Thoracic aorta (tissue), 2 donors: ENCODE measurements around the gene OTOP2. TPM values are rescaled to one million over a fixed set of nuclear protein-coding genes. Genes with fewer than 3 reads are reported as not detected.
"Not testable (repeated sequence)": the region's sequence is repeated elsewhere in the genome, so short reads cannot be mapped to it uniquely, and the experiment has no call there.

Experiments
- ATAC-seq: fragments of 150-250 bp; one replicate; pipeline ENCODE4 v1.8.0; 2017; ENCODE audit warnings: low read depth; ENCODE audit not compliant: insufficient number of reproducible peaks, low FRiP score
- DNase-seq: peaks from one replicate; pipeline ENCODE4 v3.0.0-alpha.2; 2020; ENCODE audit warnings: low spot score
- H3K27ac ChIP-seq, 2 donors: fragments of 200-600 bp; sonication (generic); 1 replicate in 1 of 2; 2 replicates in 1 of 2; pipeline ENCODE4 v1.5.1; 2016; ENCODE audit warnings: mild to moderate bottlenecking in 2 of 2, moderate library complexity in 2 of 2
- H3K27me3 ChIP-seq: fragments of 200-600 bp; sonication (generic); replicated peaks from 2 replicates; pipeline ENCODE4 v1.6.0; 2016; ENCODE audit warnings: mild to moderate bottlenecking; ENCODE audit not compliant: insufficient read depth
- H3K36me3 ChIP-seq: fragments of 200-600 bp; sonication (generic); one replicate; pipeline ENCODE4 v1.5.1; 2016
- H3K4me1 ChIP-seq, 2 donors: fragments of 200-600 bp; sonication (generic); 1 replicate in 1 of 2; 2 replicates in 1 of 2; pipeline versions ENCODE4 v1.5.1 to v1.6.0; 2016; ENCODE audit warnings: low read depth in 2 of 2, mild to moderate bottlenecking in 1 of 2; ENCODE audit not compliant: control insufficient read depth in 1 of 2
- H3K4me3 ChIP-seq: fragments of 200-600 bp; sonication (generic); 2 replicates; pipeline ENCODE4 v1.5.1; 2016; ENCODE audit warnings: mild to moderate bottlenecking
- H3K9me3 ChIP-seq: fragments of 200-600 bp; sonication (generic); 2 replicates; pipeline ENCODE4 v1.5.1; 2016
- CTCF ChIP-seq: fragments of 200-600 bp; sonication (generic); IDR thresholded peaks from one replicate; pipeline ENCODE4 v1.5.1; 2019; ENCODE audit warnings: antibody characterized with exemption
- total RNA-seq, 2 donors: library from RNA; depleted of rRNA; stranded (reverse); fragments of >200 nt; gene quantifications; one replicate each; pipeline versions ENCODE4 v1.1.0 to v1.2.3, GENCODE V29; 2016

The OTOP2 gene
- total RNA-seq, 2 donors from 2014 or later, result not detected

GRCh38 chr17:74907012-74907411, 17.1 kb upstream of the OTOP2 start:
- DNase-seq (no peak), ATAC-seq (no peak)
- no peak overlapping the region for H3K4me3 ChIP-seq
- H3K27me3 ChIP-seq, result no peaks in the 10 kb centered on the region
- TF ChIP-seq CTCF, result no peak
- no peaks in the 10 kb centered on the region for H3K36me3 ChIP-seq
- H3K4me1 ChIP-seq, result no peaks in the 10 kb centered on the region
- H3K27ac ChIP-seq, result no peak overlapping the region
- no peaks in the 10 kb centered on the region for H3K9me3 ChIP-seq

DNA sequence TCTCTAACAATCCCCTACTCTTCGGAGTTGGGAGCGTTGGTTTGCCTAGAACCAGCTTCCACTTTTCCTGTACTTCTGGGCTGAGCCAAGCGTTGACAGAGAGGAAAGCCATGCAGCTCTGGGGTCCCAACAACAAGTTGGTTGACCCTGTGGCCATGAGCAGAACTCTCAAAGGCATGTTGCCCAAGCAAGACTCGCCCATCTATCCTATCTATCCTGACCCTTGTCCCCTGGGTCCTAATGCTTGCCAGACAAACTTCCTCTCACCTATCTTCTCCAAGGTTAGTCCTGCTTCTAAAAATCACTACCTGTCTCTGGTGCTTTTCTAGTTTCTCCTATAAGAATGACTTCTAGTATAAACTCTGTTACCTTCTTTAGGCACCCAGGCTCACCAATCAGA, 15.0 kb upstream of the OTOP2 start:
- not testable (repeated sequence) for ATAC-seq, H3K9me3 ChIP-seq, H3K4me3 ChIP-seq, H3K36me3 ChIP-seq, DNase-seq, H3K27me3 ChIP-seq, H3K4me1 ChIP-seq, H3K27ac ChIP-seq

- H3K4me3 ChIP-seq, H3K4me1 ChIP-seq, H3K36me3 ChIP-seq, H3K9me3 ChIP-seq, DNase-seq, H3K27ac ChIP-seq, H3K27me3 ChIP-seq, ATAC-seq: not testable (repeated sequence)
These were observed 12.7 kb upstream of the OTOP2 start for GRCh38 chr17:74911423-74911822.

GRCh38 chr17:74916136-74916850, 7.8 kb upstream of the OTOP2 start:
- DNase-seq (no peak), ATAC-seq (no peak)
- no peaks in the 10 kb centered on the region for H3K27me3 ChIP-seq
- no peaks in the 10 kb centered on the region for H3K9me3 ChIP-seq
- H3K4me1 ChIP-seq, result no peaks in the 10 kb centered on the region
- H3K4me3 ChIP-seq, result no peak overlapping the region
- H3K36me3 ChIP-seq, result no peaks in the 10 kb centered on the region
- no peak for TF ChIP-seq CTCF
- H3K27ac ChIP-seq, result no peak overlapping the region

DNA sequence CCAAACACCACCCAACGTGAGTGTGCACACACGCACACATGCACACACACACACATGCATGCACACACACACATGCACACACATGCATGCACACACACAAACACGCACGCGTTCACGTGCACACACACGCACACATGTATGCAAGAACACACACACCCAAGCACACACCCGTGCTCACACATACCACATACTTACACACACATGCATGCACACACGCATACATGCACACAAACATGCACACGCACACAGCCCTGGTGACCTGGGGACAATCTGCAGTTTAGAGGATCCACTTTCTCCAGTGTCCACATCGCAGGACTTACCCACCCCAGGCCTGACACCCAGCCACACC, 7.2 kb upstream of the OTOP2 start:
- H3K4me1 ChIP-seq, result no peaks in the 10 kb centered on the region
- TF ChIP-seq CTCF, result no peak
- DNase-seq (no peak), ATAC-seq (no peak)
- H3K27me3 ChIP-seq, result no peaks in the 10 kb centered on the region
- H3K27ac ChIP-seq, result no peak overlapping the region
- no peak overlapping the region for H3K4me3 ChIP-seq
- no peaks in the 10 kb centered on the region for H3K36me3 ChIP-seq
- no peaks in the 10 kb centered on the region for H3K9me3 ChIP-seq

- no peak for TF ChIP-seq CTCF
- Histone ChIP-seq H3K27ac (no peak overlapping the region), H3K4me1 (no peaks in the 10 kb centered on the region), H3K27me3 (no peaks in the 10 kb centered on the region), H3K9me3 (no peaks in the 10 kb centered on the region), H3K4me3 (no peak overlapping the region), H3K36me3 (no peaks in the 10 kb centered on the region)
- ATAC-seq (no peak), DNase-seq (no peak)
These were observed 6.6 kb upstream of the OTOP2 start for GRCh38 chr17:74917430-74917829.
